Epithelial cell of esophagus (primary cell): ENCODE results near the gene TOP2A.

Source experiments
- DNase-seq: peaks from one replicate; pipeline ENCODE4 v3.0.0; 2010; ENCODE audit warnings: low read depth
- H3K4me3 ChIP-seq: 2 replicates; pipeline ENCODE4 v1.5.1; 2011; ENCODE audit warnings: mild to moderate bottlenecking, low read length, control low read depth
- TF ChIP-seq, protein P1 (sequence below): IDR thresholded peaks from 2 replicates; pipeline ENCODE4 v1.5.1; 2011; ENCODE audit warnings: low read depth, mild to moderate bottlenecking, low read length, control low read depth, inconsistent platforms; ENCODE audit not compliant: insufficient read depth; ENCODE audit errors: missing control alignments

Gene TOP2A

DNA sequence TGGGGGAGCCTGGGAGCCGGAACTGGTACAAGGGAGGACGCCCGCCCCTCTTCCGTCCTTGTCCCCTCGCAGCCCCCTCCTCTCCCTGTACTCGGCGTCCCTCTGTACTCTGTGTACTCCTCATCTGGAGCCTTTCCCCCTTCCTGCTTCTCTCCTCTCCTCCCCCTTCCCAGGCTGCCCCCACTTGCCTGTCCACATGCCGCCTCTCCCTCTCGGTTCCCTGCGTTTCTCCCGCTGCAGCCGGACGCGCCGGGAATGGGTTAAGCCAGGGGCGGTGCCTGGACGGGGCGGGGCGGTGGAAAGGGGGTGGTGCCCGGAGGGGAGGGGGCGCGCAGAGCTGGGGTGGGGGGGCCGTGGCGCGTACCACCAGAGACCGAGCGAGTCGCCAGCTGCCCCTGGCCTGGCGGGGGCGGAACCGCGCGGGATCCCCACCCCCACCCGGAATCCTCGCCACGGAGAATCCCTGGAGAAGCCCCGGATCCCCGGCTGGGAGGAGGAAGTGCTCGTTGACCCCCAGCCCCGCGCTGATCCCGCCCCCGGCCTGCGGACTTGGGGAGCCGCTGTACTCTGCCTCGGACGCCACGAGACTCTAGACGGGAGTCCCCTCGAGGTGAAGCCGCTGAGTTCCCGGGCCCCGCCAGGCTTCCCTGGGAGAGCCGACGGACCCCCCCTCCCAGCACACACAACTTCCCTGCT is 75.7 kb downstream of the TOP2A start:
- TF ChIP-seq, protein P1, sequence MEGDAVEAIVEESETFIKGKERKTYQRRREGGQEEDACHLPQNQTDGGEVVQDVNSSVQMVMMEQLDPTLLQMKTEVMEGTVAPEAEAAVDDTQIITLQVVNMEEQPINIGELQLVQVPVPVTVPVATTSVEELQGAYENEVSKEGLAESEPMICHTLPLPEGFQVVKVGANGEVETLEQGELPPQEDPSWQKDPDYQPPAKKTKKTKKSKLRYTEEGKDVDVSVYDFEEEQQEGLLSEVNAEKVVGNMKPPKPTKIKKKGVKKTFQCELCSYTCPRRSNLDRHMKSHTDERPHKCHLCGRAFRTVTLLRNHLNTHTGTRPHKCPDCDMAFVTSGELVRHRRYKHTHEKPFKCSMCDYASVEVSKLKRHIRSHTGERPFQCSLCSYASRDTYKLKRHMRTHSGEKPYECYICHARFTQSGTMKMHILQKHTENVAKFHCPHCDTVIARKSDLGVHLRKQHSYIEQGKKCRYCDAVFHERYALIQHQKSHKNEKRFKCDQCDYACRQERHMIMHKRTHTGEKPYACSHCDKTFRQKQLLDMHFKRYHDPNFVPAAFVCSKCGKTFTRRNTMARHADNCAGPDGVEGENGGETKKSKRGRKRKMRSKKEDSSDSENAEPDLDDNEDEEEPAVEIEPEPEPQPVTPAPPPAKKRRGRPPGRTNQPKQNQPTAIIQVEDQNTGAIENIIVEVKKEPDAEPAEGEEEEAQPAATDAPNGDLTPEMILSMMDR = no peak
- DNase-seq = peak; percentile 40
- peak overlapping the region; percentile 52 for H3K4me3 ChIP-seq

DNA sequence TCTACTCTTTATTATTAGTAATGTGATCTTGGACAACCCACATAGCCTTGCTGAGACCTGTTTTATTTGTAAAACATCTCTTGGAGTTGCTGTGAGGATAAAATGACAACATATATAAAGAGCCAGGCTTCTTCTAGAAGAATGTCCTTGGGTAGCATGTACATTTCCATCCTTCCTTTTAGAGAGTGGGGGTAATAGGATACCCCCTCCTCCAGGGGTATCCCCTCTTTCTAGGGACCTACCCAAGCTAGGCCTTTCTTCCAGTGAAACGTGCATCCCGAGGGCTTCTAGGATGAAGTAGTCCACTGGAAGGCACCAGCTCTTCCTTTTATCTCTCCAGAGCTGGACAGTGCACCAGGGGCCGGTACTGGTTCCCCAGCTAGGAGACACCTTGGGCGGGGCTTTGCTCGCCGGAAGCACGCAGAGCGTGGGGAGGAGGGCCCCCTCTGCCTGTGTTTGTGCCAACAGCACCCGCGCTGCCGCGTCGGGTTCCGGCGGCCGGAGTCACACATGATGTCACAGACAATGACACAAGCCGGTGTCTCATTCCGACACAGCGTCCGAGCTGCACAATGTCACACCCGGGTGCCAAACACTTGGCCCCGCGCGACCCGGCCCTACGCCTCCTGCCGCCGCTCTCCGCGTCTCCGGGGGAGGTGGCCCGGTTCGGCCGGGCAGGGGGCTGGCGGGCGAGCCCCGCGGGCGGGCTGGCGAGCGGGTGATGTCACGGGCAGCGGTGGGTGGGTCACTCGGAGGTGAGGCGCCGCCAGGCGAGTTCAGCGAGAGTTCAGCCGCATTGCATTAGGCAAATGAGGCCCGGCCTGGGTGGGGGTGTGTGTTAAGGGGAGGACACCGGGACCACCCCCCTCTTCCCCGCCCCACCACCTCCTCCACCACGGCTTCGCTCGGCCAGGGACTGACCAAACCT is 76.6 kb downstream of the TOP2A start:
- TF ChIP-seq, protein P1 = no peak
- peak; percentile 61 for DNase-seq
- H3K4me3 ChIP-seq = peak overlapping the region; percentile 52

DNA sequence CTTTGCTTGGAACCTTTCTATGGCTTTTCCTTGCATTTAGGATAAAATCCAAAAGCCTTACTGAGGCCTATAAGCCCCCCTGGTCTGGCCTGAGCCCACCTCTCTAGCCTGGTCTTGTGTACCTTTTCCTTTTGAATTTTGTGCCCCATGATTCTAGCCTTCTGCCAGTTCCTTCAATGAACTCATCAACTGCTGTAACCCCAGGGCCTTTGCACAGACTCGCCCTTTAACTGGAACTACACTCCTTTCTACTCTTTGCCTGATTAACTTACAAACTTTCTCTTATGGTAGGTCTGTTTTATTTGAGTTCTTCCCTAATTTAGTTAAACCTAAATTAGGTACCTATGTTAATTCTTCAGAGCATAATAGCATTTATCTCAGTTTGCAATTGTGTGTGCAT is 77.4 kb downstream of the TOP2A start:
- TF ChIP-seq, protein P1 = no peak
- no peak overlapping the region for H3K4me3 ChIP-seq

DNA sequence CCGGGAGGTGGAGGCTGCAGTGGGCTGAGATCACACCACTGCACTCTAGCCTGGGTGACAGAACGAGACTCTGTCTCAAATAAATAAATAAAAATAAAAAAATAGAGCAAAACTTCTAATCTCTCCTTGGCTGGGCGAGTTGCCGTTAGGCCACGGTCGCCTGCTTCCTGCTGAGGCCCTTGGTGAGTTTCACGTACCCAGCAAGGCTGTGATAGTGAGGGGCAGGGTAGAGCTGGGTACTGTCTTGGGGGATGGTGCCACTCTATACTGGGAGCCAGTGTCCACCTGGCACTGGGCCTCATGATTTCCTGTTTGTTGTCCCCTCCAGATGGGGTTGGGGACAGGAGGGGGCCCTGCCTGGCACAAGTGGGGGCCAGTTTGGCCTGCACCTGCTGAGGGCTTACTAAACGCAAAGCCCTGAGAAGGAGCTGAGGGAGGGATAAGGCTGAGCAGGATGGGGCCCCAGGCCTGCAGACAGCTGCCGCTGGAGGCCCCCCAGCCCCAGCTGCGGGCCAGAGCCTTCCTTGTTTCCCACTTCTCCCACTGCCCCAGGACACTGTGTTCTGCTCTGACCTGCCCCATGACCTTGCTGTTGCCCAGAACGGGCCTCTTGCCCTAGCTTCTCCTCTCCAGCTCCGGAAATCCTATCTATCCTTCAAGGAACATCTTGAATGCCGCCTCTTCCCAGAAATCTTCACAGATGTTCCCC is 78.6 kb downstream of the TOP2A start:
- no peak for DNase-seq
- no peak overlapping the region for H3K4me3 ChIP-seq
- TF ChIP-seq, protein P1 = no peak

More for the DNA sequence above, 77.4 kb downstream of the TOP2A start:
- no peak for DNase-seq
